GM19023 (cell line): Measurements from ENCODE around the gene ITSN1.
"Not testable (repeated sequence)": the region's sequence is repeated elsewhere in the genome, so short reads cannot be mapped to it uniquely, and the experiment has no call there.

Experiments used
- ATAC-seq: cut with Tn5 transposase; IDR thresholded peaks from one replicate; pipeline ENCODE4 v1.9.1; 2021; ENCODE audit warnings: mild to moderate bottlenecking, moderate library complexity; ENCODE audit not compliant: unreplicated experiment

Gene ITSN1

GRCh38 chr21:33721081-33721480, 78.8 kb downstream of the ITSN1 start:
- no peak for ATAC-seq

GRCh38 chr21:33729139-33729538, 86.8 kb downstream of the ITSN1 start:
- ATAC-seq: not testable (repeated sequence)

GRCh38 chr21:33729641-33730040, 87.3 kb downstream of the ITSN1 start:
- ATAC-seq: no peak

- no peak for ATAC-seq
These were observed 89.1 kb downstream of the ITSN1 start for GRCh38 chr21:33731447-33731846.

GRCh38 chr21:33732038-33732437, 89.7 kb downstream of the ITSN1 start:
- ATAC-seq: no peak

GRCh38 chr21:33733601-33734000, 91.3 kb downstream of the ITSN1 start:
- no peak for ATAC-seq

- ATAC-seq: no peak
These were observed 92.0 kb downstream of the ITSN1 start for GRCh38 chr21:33734291-33734690.

- no peak for ATAC-seq
These were observed 92.5 kb downstream of the ITSN1 start for GRCh38 chr21:33734818-33735217.

- ATAC-seq: no peak
These were observed 94.3 kb downstream of the ITSN1 start for GRCh38 chr21:33736569-33736968.

GRCh38 chr21:33739701-33740100, 97.4 kb downstream of the ITSN1 start:
- ATAC-seq: no peak

GRCh38 chr21:33747420-33747819, 105.1 kb downstream of the ITSN1 start:
- ATAC-seq: no peak

GRCh38 chr21:33748903-33749302, 106.6 kb downstream of the ITSN1 start:
- ATAC-seq: no peak

GRCh38 chr21:33750017-33750416, 107.7 kb downstream of the ITSN1 start:
- ATAC-seq: no peak

GRCh38 chr21:33751120-33751519, 108.8 kb downstream of the ITSN1 start:
- no peak for ATAC-seq

GRCh38 chr21:33751533-33751932, 109.2 kb downstream of the ITSN1 start:
- ATAC-seq: no peak

GRCh38 chr21:33752260-33752659, 110.0 kb downstream of the ITSN1 start:
- ATAC-seq: no peak

- no peak for ATAC-seq
These were observed 111.6 kb downstream of the ITSN1 start for GRCh38 chr21:33753886-33754285.

- no peak for ATAC-seq
These were observed 112.2 kb downstream of the ITSN1 start for GRCh38 chr21:33754481-33754880.

GRCh38 chr21:33755354-33755753, 113.1 kb downstream of the ITSN1 start:
- no peak for ATAC-seq

- ATAC-seq: no peak
These were observed 118.5 kb downstream of the ITSN1 start for GRCh38 chr21:33760641-33761440.

- ATAC-seq: no peak
These were observed 119.2 kb downstream of the ITSN1 start for GRCh38 chr21:33761441-33762036.

GRCh38 chr21:33762803-33763581, 120.7 kb downstream of the ITSN1 start:
- no peak for ATAC-seq
